Activated CD8-positive, alpha-beta T cell treated with anti-CD3 and anti-CD28 coated beads, Interleukin-2, amount 10 ng/mL, durations not matched to agents 7 days and 5 days (primary cell): Measurements from ENCODE around the gene SYDE1. TPM values are rescaled to one million over a fixed set of nuclear protein-coding genes. Genes with fewer than 3 reads are reported as not detected.

ENCODE experiments used
- ATAC-seq: fragments of 150-1000 bp; cut with Tn5 transposase; one replicate; pipeline ENCODE4 v1.10.0; 2021; ENCODE audit warnings: moderate library complexity
- CTCF ChIA-PET: fragments of 350-600 bp; sonication (Branson Sonifier 250); formaldehyde crosslinking; loops from one replicate; lab custom pipeline; 2021; ENCODE audit warnings: antibody characterized with exemption; lab: Charles Lee
- POLR2A ChIA-PET: fragments of 350-600 bp; sonication (Branson Sonifier 250); formaldehyde crosslinking; loops from one replicate; lab custom pipeline; 2021; ENCODE audit warnings: antibody characterized with exemption; lab: Charles Lee
- DNase-seq: peaks from one replicate; pipeline ENCODE4 v3.0.0-alpha.2; 2020
- H3K27ac Mint-ChIP-seq: one replicate; pipeline ENCODE4 v1.8.0; 2021; ENCODE audit warnings: mild to moderate bottlenecking, mixed read lengths
- H3K27me3 Mint-ChIP-seq: one replicate; pipeline ENCODE4 v1.8.0; 2021; ENCODE audit warnings: low read depth, mixed read lengths
- H3K36me3 Mint-ChIP-seq: one replicate; pipeline ENCODE4 v1.8.0; 2021; ENCODE audit warnings: low read depth, mixed read lengths
- H3K4me1 Mint-ChIP-seq: one replicate; pipeline ENCODE4 v1.8.0; 2021; ENCODE audit warnings: low read depth, mixed read lengths
- H3K4me3 Mint-ChIP-seq: one replicate; pipeline ENCODE4 v1.8.0; 2021; ENCODE audit warnings: mild to moderate bottlenecking, mixed read lengths
- H3K9me3 Mint-ChIP-seq: one replicate; pipeline ENCODE4 v1.8.0; 2022; ENCODE audit warnings: mixed read lengths; ENCODE audit not compliant: insufficient read depth
- total RNA-seq, 2 experiments: library from RNA; stranded (reverse); gene quantifications; one replicate each; pipeline ENCODE4 v1.2.3, GENCODE V29; 2021

Gene SYDE1
- total RNA-seq, 2 experiments from 2014 or later, result 0.13 TPM; not detected in 1

- ChIA-PET CTCF (interaction anchor here (0.6 to 4.6 kb wide), 2 partner anchors 9 to 760 kb away, joined by 4 to 22 read pairs; no protein-coding TSS in a partner anchor), POLR2A (no interaction called here)
- no peaks in the 10 kb centered on the region for H3K9me3 Mint-ChIP-seq
- H3K27me3 Mint-ChIP-seq, result peaks cover 16% of the 10 kb centered on the region
- no peak overlapping the region for H3K4me3 Mint-ChIP-seq
- peaks cover 7% of the 10 kb centered on the region for H3K36me3 Mint-ChIP-seq
- DNase-seq (no peak), ATAC-seq (no peak)
- H3K27ac Mint-ChIP-seq, result no peak overlapping the region
- H3K4me1 Mint-ChIP-seq, result peaks cover 14% of the 10 kb centered on the region
Measured at GRCh38 chr19:15110418-15110815, 3.2 kb downstream of the SYDE1 start.

DNA sequence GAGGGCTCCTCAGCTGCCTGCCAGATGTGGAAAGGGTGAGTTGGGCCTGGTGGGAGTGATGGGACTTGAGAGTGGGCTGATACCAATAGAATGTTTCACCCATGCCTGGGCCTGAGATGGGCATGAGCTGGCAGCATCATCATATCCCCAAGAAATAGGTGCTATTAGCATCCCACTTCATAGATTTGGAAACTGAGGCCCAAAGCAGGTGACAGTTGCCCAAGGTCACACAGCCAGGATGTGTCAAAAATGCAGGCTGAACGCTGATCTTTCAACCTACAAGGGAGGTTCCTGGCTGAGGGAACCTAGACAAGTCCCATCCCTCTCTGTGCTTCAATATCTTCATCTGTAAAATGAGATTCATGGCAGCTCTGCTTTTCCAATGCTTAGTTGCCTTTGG is 4.6 kb downstream of the SYDE1 start:
- Mint-ChIP-seq H3K27me3 (peaks cover 9% of the 10 kb centered on the region), H3K4me1 (peaks cover 9% of the 10 kb centered on the region), H3K27ac (no peak overlapping the region), H3K4me3 (no peak overlapping the region), H3K9me3 (no peaks in the 10 kb centered on the region), H3K36me3 (peaks cover 14% of the 10 kb centered on the region)
- no peak for DNase-seq
- no peak for ATAC-seq
- CTCF ChIA-PET, result interaction anchor here (4.6 kb wide), 1 partner anchor 11 kb away, joined by 22 read pairs; no protein-coding TSS in a partner anchor
- POLR2A ChIA-PET, result interaction anchor here (1.3 kb wide), 1 partner anchor 14 kb away, joined by 3 read pairs; a partner anchor contains a TSS

GRCh38 chr19:15112385-15112784 is 5.2 kb downstream of the SYDE1 start:
- H3K36me3 Mint-ChIP-seq, result peaks cover 20% of the 10 kb centered on the region
- no peaks in the 10 kb centered on the region for H3K9me3 Mint-ChIP-seq
- H3K4me3 Mint-ChIP-seq, result no peak overlapping the region
- ChIA-PET CTCF (interaction anchor here (4.6 kb wide), 1 partner anchor 11 kb away, joined by 22 read pairs; no protein-coding TSS in a partner anchor), POLR2A (interaction anchor here (1.3 kb wide), 1 partner anchor 14 kb away, joined by 3 read pairs; a partner anchor contains a TSS)
- H3K4me1 Mint-ChIP-seq, result peaks cover 6% of the 10 kb centered on the region
- ATAC-seq, result no peak
- DNase-seq, result no peak
- peaks cover 7% of the 10 kb centered on the region for H3K27me3 Mint-ChIP-seq
- no peak overlapping the region for H3K27ac Mint-ChIP-seq

DNA sequence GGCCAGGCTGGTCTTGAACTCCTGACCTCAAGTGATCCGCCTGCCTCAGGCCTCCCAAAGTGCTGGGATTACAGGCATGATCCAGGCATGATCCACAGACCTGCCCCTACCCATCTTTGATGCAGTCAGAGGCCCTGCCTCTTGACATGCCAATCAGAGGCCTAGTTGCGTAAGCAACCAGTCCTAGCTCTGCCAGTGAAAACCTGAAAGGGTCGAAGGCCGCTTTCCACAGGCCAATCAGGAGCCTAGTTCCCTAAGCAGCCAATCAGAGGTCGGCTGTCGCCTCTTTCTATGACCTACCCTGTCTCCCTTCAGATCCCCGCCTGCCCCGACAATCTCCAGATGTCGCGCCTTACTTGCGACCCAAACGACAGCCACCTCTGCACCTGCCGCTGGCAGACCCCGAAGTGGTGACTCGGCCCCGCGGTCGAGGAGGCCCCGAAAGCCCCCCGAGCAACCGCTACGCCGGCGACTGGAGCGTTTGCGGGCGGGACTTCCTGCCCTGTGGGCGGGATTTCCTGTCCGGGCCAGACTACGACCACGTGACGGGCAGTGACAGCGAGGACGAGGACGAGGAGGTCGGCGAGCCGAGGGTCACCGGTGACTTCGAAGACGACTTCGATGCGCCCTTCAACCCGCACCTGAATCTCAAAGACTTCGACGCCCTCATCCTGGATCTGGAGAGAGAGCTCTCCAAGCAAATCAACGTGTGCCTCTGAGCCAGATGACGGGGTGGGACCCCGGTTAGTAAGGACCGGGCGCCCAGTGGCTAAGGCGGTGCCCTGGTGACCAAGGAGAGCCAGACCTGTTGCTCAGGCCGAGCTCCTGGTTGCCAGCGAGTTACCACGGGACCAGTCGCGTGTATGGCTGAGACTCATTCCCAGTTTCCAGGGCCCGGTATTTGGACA is 6.3 kb downstream of the SYDE1 start:
- DNase-seq (no peak), ATAC-seq (no peak)
- no peaks in the 10 kb centered on the region for H3K4me1 Mint-ChIP-seq
- ChIA-PET CTCF (interaction anchor here (4.6 kb wide), 1 partner anchor 12 kb away, joined by 22 read pairs; no protein-coding TSS in a partner anchor), POLR2A (interaction anchor here (1.2 kb wide), 2 partner anchors 11 to 12 kb away, joined by 3 to 4 read pairs; no protein-coding TSS in a partner anchor)
- H3K27ac Mint-ChIP-seq, result no peak overlapping the region
- H3K36me3 Mint-ChIP-seq, result peaks cover 30% of the 10 kb centered on the region
- no peak overlapping the region for H3K4me3 Mint-ChIP-seq
- H3K27me3 Mint-ChIP-seq, result no peaks in the 10 kb centered on the region
- H3K9me3 Mint-ChIP-seq, result no peaks in the 10 kb centered on the region

DNA sequence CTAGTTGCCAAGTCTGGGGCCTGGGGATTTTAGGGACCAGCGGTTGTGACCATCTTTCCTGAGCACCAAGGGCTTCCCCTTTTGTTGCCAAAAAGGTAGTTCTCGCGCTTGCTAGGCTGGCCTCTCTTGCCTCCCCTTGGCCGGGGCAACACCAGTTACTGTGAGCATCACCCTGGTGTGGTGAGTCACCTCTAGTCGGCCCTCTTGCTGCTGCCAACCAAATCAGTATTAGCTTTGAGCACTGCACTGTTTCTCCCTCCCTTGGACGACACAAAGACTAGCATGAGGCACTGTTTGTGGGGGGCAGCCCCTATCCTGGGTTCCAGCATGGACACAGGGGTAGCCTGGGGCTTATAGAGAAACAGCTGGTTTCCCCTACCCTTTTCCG is 6.9 kb downstream of the SYDE1 start:
- Mint-ChIP-seq H3K9me3 (no peaks in the 10 kb centered on the region), H3K27me3 (no peaks in the 10 kb centered on the region), H3K36me3 (peaks cover 36% of the 10 kb centered on the region), H3K27ac (no peak overlapping the region), H3K4me1 (no peaks in the 10 kb centered on the region), H3K4me3 (no peak overlapping the region)
- ATAC-seq (no peak), DNase-seq (no peak)
- ChIA-PET CTCF (interaction anchor here (4.6 kb wide), 1 partner anchor 13 kb away, joined by 22 read pairs; no protein-coding TSS in a partner anchor), POLR2A (interaction anchor here (1.2 kb wide), 2 partner anchors 10 to 13 kb away, joined by 3 to 4 read pairs; no protein-coding TSS in a partner anchor)

- H3K36me3 Mint-ChIP-seq, result peaks cover 46% of the 10 kb centered on the region
- POLR2A ChIA-PET, result interaction anchor here (1.1 kb wide), 1 partner anchor 10 kb away, joined by 3 read pairs; no protein-coding TSS in a partner anchor
- CTCF ChIA-PET, result interaction anchor here (4.6 kb wide), 1 partner anchor 14 kb away, joined by 22 read pairs; no protein-coding TSS in a partner anchor
- H3K27me3 Mint-ChIP-seq, result no peaks in the 10 kb centered on the region
- H3K4me3 Mint-ChIP-seq, result no peak overlapping the region
- H3K4me1 Mint-ChIP-seq, result no peaks in the 10 kb centered on the region
- H3K9me3 Mint-ChIP-seq, result no peaks in the 10 kb centered on the region
- ATAC-seq (no peak), DNase-seq (no peak)
- H3K27ac Mint-ChIP-seq, result no peak overlapping the region
Measured at GRCh38 chr19:15115080-15115479, 7.9 kb downstream of the SYDE1 start.

- peaks cover 55% of the 10 kb centered on the region for H3K36me3 Mint-ChIP-seq
Measured at GRCh38 chr19:15115762-15116615, 8.8 kb downstream of the SYDE1 start.

GRCh38 chr19:15116856-15117255 is 9.7 kb downstream of the SYDE1 start:
- no peak overlapping the region for H3K4me3 Mint-ChIP-seq
- no peak for DNase-seq
- CTCF ChIA-PET, result no interaction called here
- peaks cover 61% of the 10 kb centered on the region for H3K36me3 Mint-ChIP-seq
- ATAC-seq, result no peak
- H3K4me1 Mint-ChIP-seq, result no peaks in the 10 kb centered on the region
- H3K27me3 Mint-ChIP-seq, result no peaks in the 10 kb centered on the region
- H3K9me3 Mint-ChIP-seq, result no peaks in the 10 kb centered on the region
- POLR2A ChIA-PET, result no interaction called here
- H3K27ac Mint-ChIP-seq, result no peak overlapping the region

More at GRCh38 chr19:15115762-15116615, 8.8 kb downstream of the SYDE1 start:
- no peak overlapping the region for H3K27ac Mint-ChIP-seq
- ChIA-PET POLR2A (interaction anchor here (1.1 kb wide), 1 partner anchor 9 kb away, joined by 3 read pairs; no protein-coding TSS in a partner anchor), CTCF (no interaction called here)
- H3K9me3 Mint-ChIP-seq, result no peaks in the 10 kb centered on the region
- no peak overlapping the region for H3K4me3 Mint-ChIP-seq
- no peaks in the 10 kb centered on the region for H3K4me1 Mint-ChIP-seq
- H3K27me3 Mint-ChIP-seq, result no peaks in the 10 kb centered on the region
- no peak for DNase-seq
- no peak for ATAC-seq

DNA sequence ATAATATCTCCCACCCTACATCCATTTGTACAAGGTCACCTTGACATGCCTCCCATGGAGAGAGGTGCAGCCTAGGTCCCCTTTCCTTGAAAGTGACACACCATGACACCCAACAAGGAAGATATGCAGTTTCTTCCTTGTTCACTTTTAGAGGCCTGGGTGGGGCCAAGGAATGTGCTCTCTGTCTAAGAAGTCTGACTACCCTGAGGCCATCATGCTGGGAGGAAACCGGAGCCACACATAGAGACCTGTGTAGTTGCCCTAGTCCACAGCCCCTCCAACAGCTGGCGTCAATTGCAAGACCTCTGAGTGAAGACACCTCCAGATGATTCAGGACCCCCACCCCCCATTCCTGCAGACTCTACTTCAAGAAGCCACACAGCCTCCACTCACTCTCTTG is 11.0 kb downstream of the SYDE1 start:
- Mint-ChIP-seq H3K4me3 (no peak overlapping the region), H3K9me3 (no peaks in the 10 kb centered on the region), H3K27me3 (no peaks in the 10 kb centered on the region), H3K4me1 (peaks cover 2% of the 10 kb centered on the region), H3K27ac (no peak overlapping the region), H3K36me3 (peaks cover 71% of the 10 kb centered on the region)
- POLR2A ChIA-PET, result no interaction called here
- CTCF ChIA-PET, result no interaction called here
- no peak for DNase-seq
- no peak for ATAC-seq

GRCh38 chr19:15118789-15119494 is 11.7 kb downstream of the SYDE1 start:
- H3K27ac Mint-ChIP-seq, result no peak overlapping the region
- ChIA-PET POLR2A (no interaction called here), CTCF (no interaction called here)
- no peak overlapping the region for H3K4me3 Mint-ChIP-seq
- no peak for DNase-seq
- peaks cover 72% of the 10 kb centered on the region for H3K36me3 Mint-ChIP-seq
- H3K27me3 Mint-ChIP-seq, result no peaks in the 10 kb centered on the region
- no peak for ATAC-seq
- no peaks in the 10 kb centered on the region for H3K9me3 Mint-ChIP-seq
- peaks cover 6% of the 10 kb centered on the region for H3K4me1 Mint-ChIP-seq
